NT2/D1 (cell line): ENCODE data around the gene BICC1.

ENCODE experiments used
- DNase-seq: peaks from one replicate; pipeline ENCODE4 v3.0.0-alpha.2; 2011; ENCODE audit warnings: low read depth, low spot score
- H3K27me3 ChIP-seq: 2 replicates; pipeline ENCODE4 v1.6.0; 2011; ENCODE audit warnings: mild to moderate bottlenecking; ENCODE audit not compliant: insufficient read length, insufficient read depth
- H3K36me3 ChIP-seq: 2 replicates; pipeline ENCODE4 v1.6.1; 2011; ENCODE audit warnings: mild to moderate bottlenecking, low read length, mixed read lengths; ENCODE audit not compliant: insufficient read depth, insufficient read length
- H3K4me1 ChIP-seq: 2 replicates; pipeline ENCODE4 v1.5.1; 2011; ENCODE audit not compliant: insufficient read depth, insufficient read length
- H3K4me3 ChIP-seq: 2 replicates; pipeline ENCODE4 v1.5.1; 2011; ENCODE audit warnings: low read depth; ENCODE audit not compliant: insufficient read length
- H3K9ac ChIP-seq: 2 replicates; pipeline ENCODE4 v1.6.0; 2011; ENCODE audit warnings: low read depth; ENCODE audit not compliant: insufficient read length
- H3K9me3 ChIP-seq: 2 replicates; pipeline ENCODE4 v1.5.1; 2011; ENCODE audit warnings: mild to moderate bottlenecking, low read length; ENCODE audit not compliant: insufficient read depth
- SUZ12 ChIP-seq: IDR thresholded peaks from 2 replicates; pipeline ENCODE4 v1.6.1; 2011; ENCODE audit not compliant: insufficient read length, insufficient read depth; ENCODE audit errors: extremely low read depth
- YY1 ChIP-seq: IDR thresholded peaks from 2 replicates; pipeline ENCODE4 v1.6.1; 2011; ENCODE audit not compliant: insufficient read length, insufficient read depth
- ZNF274 ChIP-seq: IDR thresholded peaks from 2 replicates; pipeline ENCODE4 v1.6.1; 2011; ENCODE audit warnings: mild to moderate bottlenecking, low read depth, low read length

The BICC1 gene

DNA sequence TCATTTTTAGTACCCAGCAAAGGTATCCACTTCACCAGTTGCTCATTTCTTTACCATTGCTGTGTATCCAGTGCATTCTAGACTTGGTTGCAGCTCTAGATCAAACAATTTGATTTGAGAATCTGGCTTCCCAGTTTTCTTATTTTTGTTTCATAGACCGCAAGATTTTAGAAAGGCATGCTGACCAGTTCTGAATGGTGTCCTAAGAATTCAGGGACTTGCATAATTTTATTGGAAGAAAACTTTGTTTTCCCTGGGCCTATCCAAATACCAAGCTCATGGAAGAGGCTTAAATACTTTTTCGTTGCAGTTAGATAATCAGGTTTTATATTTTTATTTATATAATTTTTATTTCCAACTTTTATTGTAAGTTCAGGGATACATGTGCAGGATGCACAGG is 58.3 kb downstream of the BICC1 start:
- DNase-seq: no peak
- Histone ChIP-seq H3K4me3 (no peak overlapping the region), H3K4me1 (no peaks in the 10 kb centered on the region), H3K9ac (no peak overlapping the region), H3K9me3 (no peaks in the 10 kb centered on the region), H3K36me3 (no peaks in the 10 kb centered on the region), H3K27me3 (no peaks in the 10 kb centered on the region)
- TF ChIP-seq YY1 (no peak), ZNF274 (no peak), SUZ12 (no peak)

DNA sequence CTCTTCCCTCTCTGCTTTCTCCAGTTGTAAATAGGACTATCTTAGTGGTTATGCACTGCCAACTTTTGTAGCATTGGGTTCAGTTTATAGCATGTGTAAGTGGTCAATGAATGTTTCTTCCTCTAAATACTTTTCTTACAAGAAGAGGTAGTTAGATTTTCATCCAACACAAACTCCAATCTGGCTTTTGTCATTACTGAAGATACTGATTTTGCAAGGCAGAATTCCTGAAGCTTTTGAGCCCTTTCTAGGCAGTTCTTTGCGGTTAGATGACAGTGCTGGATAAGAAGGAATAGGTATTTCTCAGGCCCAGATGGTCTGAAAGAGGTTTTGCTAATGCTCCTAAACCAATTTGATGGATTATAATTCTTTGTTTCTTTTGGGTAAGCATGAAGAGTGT is 60.5 kb downstream of the BICC1 start:
- no peak overlapping the region for H3K4me3 ChIP-seq
- H3K36me3 ChIP-seq: no peaks in the 10 kb centered on the region
- no peak for DNase-seq
- H3K9me3 ChIP-seq: no peaks in the 10 kb centered on the region
- H3K4me1 ChIP-seq: no peaks in the 10 kb centered on the region
- TF ChIP-seq YY1 (no peak), SUZ12 (no peak), ZNF274 (no peak)
- no peak overlapping the region for H3K9ac ChIP-seq
- H3K27me3 ChIP-seq: no peaks in the 10 kb centered on the region

DNA sequence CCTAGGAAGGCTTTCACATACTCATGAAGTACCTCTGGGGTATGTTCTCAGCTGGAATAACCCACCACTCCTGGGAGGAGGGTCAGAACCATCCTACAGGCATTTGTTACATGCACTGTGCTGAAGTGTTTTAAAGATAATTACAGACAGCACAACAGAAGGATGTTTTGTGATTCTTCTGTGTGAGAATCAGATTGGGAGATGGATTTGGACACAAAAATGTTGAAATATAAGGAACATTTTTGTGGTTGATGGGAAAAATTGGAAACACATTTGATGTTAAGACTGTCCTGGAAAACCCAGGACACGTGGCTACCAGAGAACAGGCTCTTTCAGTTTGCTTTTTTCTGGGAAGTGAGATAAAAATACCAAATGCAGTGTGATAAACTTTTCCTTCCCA is 61.4 kb downstream of the BICC1 start:
- H3K4me3 ChIP-seq: no peak overlapping the region
- H3K27me3 ChIP-seq: no peaks in the 10 kb centered on the region
- no peaks in the 10 kb centered on the region for H3K4me1 ChIP-seq
- DNase-seq: no peak
- H3K36me3 ChIP-seq: no peaks in the 10 kb centered on the region
- no peaks in the 10 kb centered on the region for H3K9me3 ChIP-seq
- no peak overlapping the region for H3K9ac ChIP-seq
- TF ChIP-seq YY1: no peak
- TF ChIP-seq ZNF274: no peak
- TF ChIP-seq SUZ12: no peak

DNA sequence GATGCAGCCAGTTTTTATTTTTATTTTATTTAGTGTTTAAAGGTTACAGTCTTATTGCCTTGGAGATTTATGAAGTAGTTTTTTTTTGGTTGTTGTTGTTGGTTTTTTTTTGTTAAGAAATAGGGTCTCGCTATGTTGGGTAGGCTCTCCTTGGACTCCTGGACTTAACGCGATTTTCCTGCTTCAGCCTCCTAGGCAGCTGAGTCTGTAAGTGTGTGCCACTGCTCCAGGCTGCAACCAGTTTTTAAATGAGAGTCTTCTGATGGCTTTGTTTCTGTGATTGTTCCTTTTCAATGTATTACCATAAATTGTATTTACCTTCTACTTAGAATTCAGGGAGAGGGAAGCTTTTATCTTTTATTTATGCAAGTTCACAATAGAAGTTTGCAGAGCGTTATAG is 62.8 kb downstream of the BICC1 start:
- Histone ChIP-seq H3K27me3 (no peaks in the 10 kb centered on the region), H3K9ac (no peak overlapping the region), H3K36me3 (no peaks in the 10 kb centered on the region), H3K4me1 (no peaks in the 10 kb centered on the region), H3K9me3 (no peaks in the 10 kb centered on the region), H3K4me3 (no peak overlapping the region)
- TF ChIP-seq YY1 (no peak), ZNF274 (no peak), SUZ12 (no peak)
- no peak for DNase-seq

DNA sequence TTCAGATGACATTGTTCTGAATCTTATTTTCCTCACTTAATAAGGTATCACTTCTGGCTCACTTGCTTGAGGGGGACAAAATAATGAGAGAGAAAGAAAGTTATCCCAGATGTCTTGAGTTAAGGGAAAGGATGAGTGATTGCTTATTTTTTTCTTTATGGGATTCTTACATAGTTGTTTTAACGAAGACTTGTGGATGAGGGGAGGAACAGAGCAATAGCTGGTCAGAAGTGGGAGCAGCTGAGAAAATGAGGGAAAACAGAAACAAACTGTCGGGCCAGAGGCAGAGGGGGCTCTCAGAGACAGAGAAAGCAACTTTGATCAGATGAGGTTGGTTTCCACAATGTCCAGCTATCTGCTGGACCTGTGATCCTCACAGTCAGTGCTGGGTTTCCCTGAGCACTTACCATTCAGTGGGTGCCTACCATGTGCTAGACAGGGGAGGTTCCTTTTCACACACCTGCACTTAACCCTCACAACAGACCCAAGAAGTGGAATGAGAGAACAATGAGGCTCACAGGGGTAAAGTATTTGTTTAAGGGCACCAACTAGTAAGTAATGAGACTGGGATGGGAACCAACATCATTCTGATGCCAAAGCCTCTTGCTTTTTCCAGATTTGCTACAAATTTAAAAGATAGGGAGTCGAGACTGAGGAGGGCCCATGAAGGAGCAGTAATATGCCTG is 64.2 kb downstream of the BICC1 start:
- TF ChIP-seq SUZ12: no peak
- TF ChIP-seq ZNF274: no peak
- no peak for TF ChIP-seq YY1
- H3K36me3 ChIP-seq: no peaks in the 10 kb centered on the region
- no peak for DNase-seq
- H3K9ac ChIP-seq: no peak overlapping the region
- H3K9me3 ChIP-seq: no peaks in the 10 kb centered on the region
- H3K4me3 ChIP-seq: no peak overlapping the region
- no peaks in the 10 kb centered on the region for H3K4me1 ChIP-seq
- H3K27me3 ChIP-seq: no peaks in the 10 kb centered on the region

DNA sequence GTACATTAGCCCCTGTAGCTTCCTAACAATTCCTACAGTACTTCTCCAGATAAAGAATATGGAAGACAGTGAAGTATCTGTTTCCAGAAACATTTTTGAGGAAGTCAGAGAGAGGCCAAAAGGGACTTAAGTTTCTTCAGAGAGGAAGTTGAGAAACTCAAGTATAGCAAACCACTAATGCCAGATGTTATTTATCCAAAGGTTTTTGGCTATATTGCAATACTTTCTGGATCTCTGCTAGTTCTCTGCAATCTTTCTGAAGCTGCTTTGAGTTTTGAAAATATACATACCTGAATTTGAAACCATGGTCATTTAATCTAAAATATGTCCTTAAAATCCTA is 64.7 kb downstream of the BICC1 start:
- no peak for TF ChIP-seq SUZ12
- TF ChIP-seq ZNF274: no peak
- no peak for TF ChIP-seq YY1
- H3K4me1 ChIP-seq: no peaks in the 10 kb centered on the region
- H3K9ac ChIP-seq: no peak overlapping the region
- no peaks in the 10 kb centered on the region for H3K9me3 ChIP-seq
- no peaks in the 10 kb centered on the region for H3K36me3 ChIP-seq
- no peak for DNase-seq
- no peak overlapping the region for H3K4me3 ChIP-seq
- H3K27me3 ChIP-seq: no peaks in the 10 kb centered on the region

DNA sequence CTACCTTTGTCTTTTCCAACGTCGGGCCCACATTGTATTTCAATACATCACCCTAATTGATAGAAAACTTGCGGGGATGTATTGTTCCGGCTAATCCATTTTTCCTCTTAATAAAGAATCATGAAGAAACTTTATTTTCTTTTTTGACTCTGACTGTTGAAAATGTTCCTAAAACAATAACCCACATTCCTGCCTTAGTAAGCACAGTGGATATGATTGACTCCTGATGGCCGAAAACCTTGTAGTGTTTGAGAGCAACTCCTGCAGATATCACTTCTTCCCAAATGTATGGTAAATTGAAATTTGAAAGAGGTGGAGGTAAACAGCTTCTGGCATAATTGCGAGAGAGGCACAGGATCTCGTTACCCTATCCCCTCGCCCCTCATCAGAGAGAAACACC is 65.7 kb downstream of the BICC1 start:
- TF ChIP-seq YY1 (no peak), SUZ12 (no peak), ZNF274 (no peak)
- Histone ChIP-seq H3K9ac (no peak overlapping the region), H3K36me3 (no peaks in the 10 kb centered on the region), H3K4me3 (no peak overlapping the region), H3K9me3 (no peaks in the 10 kb centered on the region), H3K4me1 (no peaks in the 10 kb centered on the region), H3K27me3 (no peaks in the 10 kb centered on the region)
- no peak for DNase-seq
